Effector memory CD4-positive, alpha-beta T cell (primary cell): ENCODE results near the gene AOPEP.
"Not testable (repeated sequence)": the region's sequence is repeated elsewhere in the genome, so short reads cannot be mapped to it uniquely, and the experiment has no call there.

Experiments used
- DNase-seq, 3 donors: peaks; one replicate each; pipeline ENCODE4 v3.0.0-alpha.2; 2020
- H3K27ac ChIP-seq: 2 replicates; pipeline ENCODE4 v1.7.0; 2013; ENCODE audit warnings: mild to moderate bottlenecking, low read length, moderate library complexity; ENCODE audit not compliant: insufficient read depth, poor library complexity, severe bottlenecking
- H3K27me3 ChIP-seq: replicated peaks from 2 replicates; pipeline ENCODE4 v1.7.0; 2013; ENCODE audit warnings: mild to moderate bottlenecking, low read length; ENCODE audit not compliant: insufficient read depth, control insufficient read depth, poor library complexity, severe bottlenecking
- H3K36me3 ChIP-seq: 2 replicates; pipeline ENCODE4 v1.7.0; 2013; ENCODE audit warnings: mild to moderate bottlenecking, low read length, moderate library complexity; ENCODE audit not compliant: control insufficient read depth, insufficient read depth
- H3K4me1 ChIP-seq: 2 replicates; pipeline ENCODE4 v1.7.0; 2013; ENCODE audit warnings: low read length, mild to moderate bottlenecking; ENCODE audit not compliant: control insufficient read depth, insufficient read depth, poor library complexity, severe bottlenecking
- H3K4me3 ChIP-seq: 2 replicates; pipeline ENCODE4 v1.7.0; 2013; ENCODE audit warnings: low read length, low read depth, mild to moderate bottlenecking; ENCODE audit not compliant: insufficient read depth, poor library complexity, severe bottlenecking
- H3K9me3 ChIP-seq: 2 replicates; pipeline ENCODE4 v1.7.0; 2013; ENCODE audit warnings: mild to moderate bottlenecking, low read length, moderate library complexity; ENCODE audit not compliant: control insufficient read depth

AOPEP gene

DNA sequence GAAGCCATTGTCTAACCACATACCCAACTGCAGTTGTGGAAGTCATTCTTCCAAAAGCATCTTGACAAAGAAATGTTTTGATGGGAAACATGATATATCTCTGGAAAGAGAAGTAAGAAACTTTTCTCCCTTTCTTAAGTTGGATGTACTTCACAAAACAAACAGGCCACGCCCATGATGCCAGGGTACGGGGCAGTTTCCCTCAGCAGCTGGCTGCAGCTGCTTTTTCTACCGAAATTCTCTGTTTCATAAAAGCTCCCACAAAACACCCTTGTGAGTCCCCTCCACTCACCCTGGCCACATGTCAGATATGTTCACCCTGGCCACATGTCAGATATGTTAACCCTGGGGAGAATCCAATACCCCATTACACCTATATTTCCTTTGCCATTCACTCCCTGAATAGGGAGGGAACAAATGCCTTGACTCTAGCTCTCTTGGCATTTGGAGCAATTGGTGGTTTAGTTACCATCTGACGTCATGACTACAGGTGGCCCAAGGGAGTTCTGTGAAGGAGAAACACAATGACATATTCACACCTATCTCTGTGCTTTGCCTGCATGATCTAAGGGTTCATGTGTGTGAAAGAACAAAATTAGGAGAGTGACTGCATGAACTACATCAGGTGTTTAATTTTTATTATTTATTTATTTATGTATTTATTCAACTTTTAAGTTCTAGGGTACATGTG, 103.0 kb downstream of the AOPEP start:
- H3K4me1 ChIP-seq = no peaks in the 10 kb centered on the region
- H3K4me3 ChIP-seq = no peak overlapping the region
- no peak for DNase-seq
- H3K9me3 ChIP-seq = no peaks in the 10 kb centered on the region
- H3K27me3 ChIP-seq = no peaks in the 10 kb centered on the region
- H3K36me3 ChIP-seq = no peaks in the 10 kb centered on the region
- no peak overlapping the region for H3K27ac ChIP-seq

DNA sequence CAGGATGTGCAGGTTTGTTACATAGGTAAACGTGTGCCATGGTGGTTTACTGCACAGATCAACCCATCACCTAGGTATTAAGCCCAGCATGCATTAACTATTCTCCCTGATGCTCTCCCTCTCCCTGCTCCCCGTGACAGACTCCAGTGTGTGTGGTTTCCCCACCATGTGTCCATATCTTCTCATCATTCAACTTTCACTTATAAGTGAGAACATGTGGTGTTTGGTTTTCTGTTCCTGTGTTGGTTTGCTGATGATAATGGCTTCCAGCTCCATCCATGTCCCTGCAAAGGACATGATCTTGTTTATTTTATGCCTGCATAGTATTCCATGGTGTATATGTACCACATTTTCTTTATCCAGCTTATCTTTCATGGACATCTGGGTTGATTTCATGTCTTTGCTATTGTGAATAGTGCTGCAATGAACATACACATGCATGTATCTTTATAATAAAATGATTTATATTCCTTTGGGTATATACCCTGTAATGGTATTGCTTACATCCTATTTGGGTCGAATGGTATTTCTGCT, 103.6 kb downstream of the AOPEP start:
- not testable (repeated sequence) for H3K9me3 ChIP-seq, H3K36me3 ChIP-seq, H3K27me3 ChIP-seq, H3K4me1 ChIP-seq, DNase-seq, H3K4me3 ChIP-seq, H3K27ac ChIP-seq

DNA sequence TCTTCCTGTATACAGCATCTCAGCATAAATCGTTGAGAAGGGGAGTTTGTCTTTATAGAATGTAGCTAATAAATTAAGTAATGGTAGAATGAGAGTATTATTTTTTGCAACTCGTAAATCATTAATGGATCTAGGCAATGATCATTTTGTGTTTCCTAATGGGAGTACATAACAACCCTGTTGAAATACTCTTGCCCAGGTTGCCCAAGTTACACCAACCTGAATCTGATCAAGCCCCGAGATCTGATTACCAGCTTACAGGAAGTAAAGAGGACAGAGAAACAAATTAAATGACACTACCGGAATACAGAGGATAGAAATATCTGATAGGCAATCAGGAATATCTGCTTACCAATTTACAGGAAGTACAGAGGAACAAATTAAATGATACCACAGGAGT, 107.3 kb downstream of the AOPEP start:
- Histone ChIP-seq H3K27ac (no peak overlapping the region), H3K36me3 (no peaks in the 10 kb centered on the region), H3K4me3 (no peak overlapping the region), H3K4me1 (no peaks in the 10 kb centered on the region), H3K27me3 (no peaks in the 10 kb centered on the region), H3K9me3 (no peaks in the 10 kb centered on the region)
- DNase-seq = no peak

DNA sequence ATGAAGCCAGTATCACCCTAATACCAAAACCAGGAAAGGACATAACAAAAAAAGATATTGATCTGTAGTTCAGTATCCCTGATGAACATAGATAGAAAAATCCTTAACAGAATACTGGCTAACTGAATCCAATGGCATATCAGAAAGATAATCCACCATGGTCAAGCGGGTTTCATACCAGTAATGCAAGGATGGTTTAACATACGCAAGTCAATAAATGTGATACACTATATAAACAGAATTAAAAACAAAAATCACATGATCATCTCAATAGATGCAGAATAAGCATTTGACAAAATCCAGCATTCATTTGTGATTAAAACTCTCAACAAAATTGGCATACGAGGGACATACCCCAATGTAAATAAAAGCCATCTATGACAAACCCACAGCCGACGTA, 110.9 kb downstream of the AOPEP start:
- no peaks in the 10 kb centered on the region for H3K9me3 ChIP-seq
- no peaks in the 10 kb centered on the region for H3K36me3 ChIP-seq
- H3K4me1 ChIP-seq = no peaks in the 10 kb centered on the region
- H3K27ac ChIP-seq = no peak overlapping the region
- H3K27me3 ChIP-seq = no peaks in the 10 kb centered on the region
- H3K4me3 ChIP-seq = no peak overlapping the region
- DNase-seq = no peak

DNA sequence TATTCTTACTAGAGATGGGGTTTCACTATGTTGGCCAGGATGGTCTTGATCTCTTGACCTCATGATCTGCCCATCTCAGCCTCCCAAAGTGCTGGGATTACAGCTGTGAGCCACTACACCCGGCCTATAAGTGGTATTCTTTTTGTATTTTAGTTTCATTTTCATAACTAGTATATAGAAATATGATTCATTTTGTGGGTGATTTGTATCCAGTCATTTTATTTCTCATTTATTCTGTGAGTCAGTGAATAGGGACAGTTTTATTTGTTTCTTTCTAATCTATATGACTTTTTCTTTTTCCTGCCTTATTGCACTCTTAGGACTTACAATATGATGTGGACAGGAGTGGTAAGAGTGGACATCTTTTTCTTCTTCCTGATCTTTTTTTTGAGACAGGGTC, 112.9 kb downstream of the AOPEP start:
- no peaks in the 10 kb centered on the region for H3K27me3 ChIP-seq
- no peaks in the 10 kb centered on the region for H3K9me3 ChIP-seq
- no peak overlapping the region for H3K27ac ChIP-seq
- no peak for DNase-seq
- H3K4me3 ChIP-seq = no peak overlapping the region
- H3K4me1 ChIP-seq = peaks cover 4% of the 10 kb centered on the region
- H3K36me3 ChIP-seq = no peaks in the 10 kb centered on the region

DNA sequence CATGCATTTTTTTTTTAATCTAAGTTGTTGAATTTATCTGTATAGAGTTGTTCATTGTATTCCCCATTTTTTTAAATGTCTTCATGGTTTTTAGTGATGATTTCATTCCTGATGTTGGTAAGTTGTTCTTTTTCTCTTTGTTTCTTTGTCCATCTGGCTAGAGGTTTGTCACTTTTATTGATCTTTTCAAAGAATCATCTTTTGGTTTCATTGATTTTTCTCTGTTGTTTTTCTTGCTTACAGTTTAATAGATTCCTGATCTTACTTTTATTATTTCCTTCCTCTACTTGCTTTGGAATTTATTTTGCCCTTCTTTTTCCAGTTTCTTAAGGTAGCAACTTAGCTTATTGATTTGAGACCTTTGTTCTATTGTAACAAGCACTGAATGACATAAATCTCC, 114.2 kb downstream of the AOPEP start:
- Histone ChIP-seq H3K4me3 (no peak overlapping the region), H3K4me1 (peaks cover 4% of the 10 kb centered on the region), H3K9me3 (no peaks in the 10 kb centered on the region), H3K27ac (no peak overlapping the region), H3K27me3 (no peaks in the 10 kb centered on the region), H3K36me3 (no peaks in the 10 kb centered on the region)
- DNase-seq = no peak

DNA sequence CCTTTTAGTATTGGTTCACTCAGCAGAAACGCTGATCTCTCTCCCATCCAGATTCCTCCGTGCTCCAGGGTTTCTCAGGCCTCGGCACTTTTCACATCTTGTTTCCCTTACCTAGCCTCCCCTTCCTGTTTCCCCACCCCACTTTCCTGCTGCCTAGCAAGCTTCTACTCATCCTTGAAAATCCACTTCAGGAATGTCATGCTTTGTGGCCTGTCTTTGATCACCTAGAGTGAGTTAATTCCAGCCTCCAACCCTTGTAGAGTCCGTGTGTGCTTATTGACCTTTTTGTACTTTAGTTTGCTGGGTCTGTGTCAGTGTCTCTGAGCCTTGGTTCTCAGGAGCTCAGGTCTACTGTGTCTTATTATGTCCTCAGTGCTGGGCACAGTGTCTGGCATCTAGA, 116.6 kb downstream of the AOPEP start:
- no peak overlapping the region for H3K4me3 ChIP-seq
- no peak overlapping the region for H3K27ac ChIP-seq
- H3K36me3 ChIP-seq = no peaks in the 10 kb centered on the region
- no peaks in the 10 kb centered on the region for H3K27me3 ChIP-seq
- no peak for DNase-seq
- H3K9me3 ChIP-seq = no peaks in the 10 kb centered on the region
- peaks cover 4% of the 10 kb centered on the region for H3K4me1 ChIP-seq

DNA sequence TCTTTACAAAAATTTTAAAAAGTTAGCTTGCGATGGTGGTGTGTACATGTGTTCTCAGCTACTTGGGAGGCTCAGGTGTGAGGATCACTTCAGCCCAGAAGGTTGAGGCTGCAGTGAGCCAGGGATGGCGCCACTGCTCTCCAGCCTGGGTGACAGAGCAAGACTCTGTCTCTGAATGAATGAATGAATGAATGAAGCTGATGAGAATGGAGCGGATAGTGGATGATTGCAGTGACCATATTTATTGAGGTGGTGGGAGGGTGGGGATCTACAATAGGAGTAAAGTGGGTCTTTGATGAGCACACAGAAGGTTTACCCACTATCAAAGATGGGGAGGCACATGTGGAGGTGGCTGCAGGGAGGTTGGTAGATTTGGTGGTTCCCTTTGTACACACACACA, 120.2 kb downstream of the AOPEP start:
- H3K27me3 ChIP-seq = no peaks in the 10 kb centered on the region
- H3K36me3 ChIP-seq = no peaks in the 10 kb centered on the region
- DNase-seq = no peak
- H3K4me1 ChIP-seq = peaks cover 4% of the 10 kb centered on the region
- no peak overlapping the region for H3K27ac ChIP-seq
- H3K4me3 ChIP-seq = no peak overlapping the region
- H3K9me3 ChIP-seq = no peaks in the 10 kb centered on the region

DNA sequence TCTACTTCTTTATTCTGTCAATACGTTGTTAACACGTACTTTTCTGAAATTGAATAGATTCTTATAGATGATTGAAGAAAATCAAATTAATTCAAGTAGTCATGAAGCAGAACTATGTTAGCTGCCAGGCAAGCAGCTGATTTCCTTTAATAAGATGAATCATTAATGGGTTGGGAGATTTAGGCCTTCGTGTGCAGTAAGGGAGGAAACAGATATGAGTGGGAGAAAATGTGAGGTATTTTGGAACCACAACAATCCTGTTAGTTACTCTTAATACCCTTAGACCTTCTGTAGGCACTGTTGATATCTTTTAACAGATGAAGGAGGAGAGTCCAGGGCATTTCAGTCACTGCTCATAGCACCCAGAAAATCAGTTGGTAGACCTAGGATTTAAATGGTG, 121.0 kb downstream of the AOPEP start:
- H3K36me3 ChIP-seq = no peaks in the 10 kb centered on the region
- DNase-seq = no peak

DNA sequence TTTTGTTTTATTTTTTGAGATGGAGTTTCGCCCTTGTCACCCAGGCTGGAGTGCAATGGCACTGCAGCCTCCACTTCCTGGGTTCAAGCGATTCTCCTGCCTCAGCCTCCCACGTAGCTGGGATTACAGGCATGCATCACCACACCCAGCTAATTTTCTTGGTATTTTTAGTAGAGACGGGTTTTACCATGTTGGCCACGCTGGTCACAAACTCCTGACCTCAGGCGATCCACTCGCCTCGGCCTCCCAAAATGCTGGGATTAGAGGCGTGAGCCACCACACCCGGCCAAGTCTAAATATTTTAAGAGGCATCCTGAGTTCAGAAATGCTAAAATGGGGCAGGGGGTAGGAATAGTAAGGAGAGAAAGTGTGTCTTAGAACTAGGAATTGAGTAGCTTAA, 122.3 kb downstream of the AOPEP start:
- not testable (repeated sequence) for H3K36me3 ChIP-seq, DNase-seq, H3K27ac ChIP-seq, H3K4me3 ChIP-seq, H3K4me1 ChIP-seq, H3K9me3 ChIP-seq, H3K27me3 ChIP-seq

More for the DNA sequence above, 121.0 kb downstream of the AOPEP start:
- H3K4me3 ChIP-seq = no peak overlapping the region
- H3K9me3 ChIP-seq = no peaks in the 10 kb centered on the region
- H3K27ac ChIP-seq = no peak overlapping the region
- peaks cover 4% of the 10 kb centered on the region for H3K4me1 ChIP-seq
- no peaks in the 10 kb centered on the region for H3K27me3 ChIP-seq
